CD1c-positive myeloid dendritic cell (primary cell): Measurements from ENCODE around the gene CPE.
"Not testable (repeated sequence)": the region's sequence is repeated elsewhere in the genome, so short reads cannot be mapped to it uniquely, and the experiment has no call there.

ENCODE experiments used
- DNase-seq: peaks from one replicate; pipeline ENCODE4 v3.0.0-alpha.2; 2016; ENCODE audit errors: extremely low spot score

The CPE gene

DNA sequence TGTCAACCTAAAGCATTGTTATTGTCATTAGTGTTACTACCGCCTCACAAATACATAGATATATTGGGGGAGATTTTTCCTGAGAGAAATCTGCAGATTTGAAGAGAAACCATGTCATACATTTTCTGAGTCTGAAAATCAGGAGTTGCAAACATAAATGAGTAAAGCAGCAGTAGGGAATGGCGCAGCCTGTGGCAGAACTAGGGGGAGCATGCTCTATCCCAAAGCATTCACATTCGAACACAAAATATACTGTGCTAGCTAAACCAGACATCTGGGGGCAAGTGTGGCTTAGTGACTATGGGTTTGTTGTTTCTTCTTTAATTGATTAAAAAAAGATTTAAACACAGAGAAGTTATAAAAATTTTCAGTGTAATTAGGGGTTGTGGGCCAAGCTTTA, 83.2 kb downstream of the CPE start:
- no peak for DNase-seq

DNA sequence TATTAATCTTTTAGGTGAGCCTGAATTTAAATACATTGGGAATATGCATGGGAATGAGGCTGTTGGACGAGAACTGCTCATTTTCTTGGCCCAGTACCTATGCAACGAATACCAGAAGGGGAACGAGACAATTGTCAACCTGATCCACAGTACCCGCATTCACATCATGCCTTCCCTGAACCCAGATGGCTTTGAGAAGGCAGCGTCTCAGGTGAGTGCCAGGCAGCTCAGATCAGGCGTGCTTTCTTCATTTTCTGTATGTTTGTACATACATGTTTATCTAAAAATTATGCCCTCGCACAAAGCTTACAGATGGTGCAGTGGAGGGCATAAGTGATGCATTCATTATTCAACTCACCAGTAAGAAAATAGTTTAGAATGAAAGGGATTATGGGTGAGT, 85.6 kb downstream of the CPE start:
- DNase-seq, result no peak

DNA sequence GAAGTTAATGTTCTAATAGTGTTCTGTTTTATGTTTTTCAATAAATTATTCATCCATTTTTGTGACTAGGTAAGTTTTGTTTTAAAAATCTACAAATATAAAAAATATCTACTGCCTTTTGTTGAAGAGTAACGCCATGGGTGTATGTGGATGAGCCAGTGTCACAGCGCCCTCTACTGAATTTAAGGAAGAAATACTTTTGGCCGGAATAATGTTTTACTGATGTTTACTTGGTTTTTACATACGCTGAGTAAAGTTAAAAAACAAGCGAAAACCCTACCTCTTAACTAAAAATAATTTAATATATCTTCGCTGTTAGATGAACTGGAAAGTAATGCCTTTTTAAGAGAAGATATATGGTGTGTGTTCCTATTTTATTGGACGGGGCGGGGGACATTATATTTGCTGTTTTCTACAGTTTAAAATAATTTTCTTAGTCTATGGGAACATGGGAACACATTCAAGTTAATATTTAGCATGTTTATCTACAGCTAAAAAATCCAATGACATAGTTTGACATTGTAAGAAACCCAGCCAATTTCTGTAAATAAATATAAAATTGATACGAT, 86.1 kb downstream of the CPE start:
- DNase-seq, result peak; percentile 67

DNA sequence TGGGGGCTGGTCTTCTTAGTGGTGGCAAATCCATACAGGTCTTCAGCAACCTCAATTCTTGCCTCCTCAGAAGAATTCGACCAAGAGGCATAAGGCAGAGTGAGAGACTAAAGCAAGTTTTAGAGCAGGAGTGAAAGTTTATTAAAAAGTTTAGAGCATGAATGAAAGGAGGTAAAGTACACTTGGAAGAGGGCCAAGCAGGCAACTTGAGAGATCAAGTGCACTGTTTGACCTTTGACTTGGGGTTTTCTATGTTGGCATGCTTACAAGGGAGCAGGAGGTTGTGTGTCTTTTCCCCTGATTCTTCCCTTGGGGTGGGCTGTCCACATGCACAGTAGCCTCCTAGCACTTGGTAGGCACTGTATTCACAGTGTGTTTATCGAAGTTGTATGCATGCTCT, 91.2 kb downstream of the CPE start:
- DNase-seq, result no peak

DNA sequence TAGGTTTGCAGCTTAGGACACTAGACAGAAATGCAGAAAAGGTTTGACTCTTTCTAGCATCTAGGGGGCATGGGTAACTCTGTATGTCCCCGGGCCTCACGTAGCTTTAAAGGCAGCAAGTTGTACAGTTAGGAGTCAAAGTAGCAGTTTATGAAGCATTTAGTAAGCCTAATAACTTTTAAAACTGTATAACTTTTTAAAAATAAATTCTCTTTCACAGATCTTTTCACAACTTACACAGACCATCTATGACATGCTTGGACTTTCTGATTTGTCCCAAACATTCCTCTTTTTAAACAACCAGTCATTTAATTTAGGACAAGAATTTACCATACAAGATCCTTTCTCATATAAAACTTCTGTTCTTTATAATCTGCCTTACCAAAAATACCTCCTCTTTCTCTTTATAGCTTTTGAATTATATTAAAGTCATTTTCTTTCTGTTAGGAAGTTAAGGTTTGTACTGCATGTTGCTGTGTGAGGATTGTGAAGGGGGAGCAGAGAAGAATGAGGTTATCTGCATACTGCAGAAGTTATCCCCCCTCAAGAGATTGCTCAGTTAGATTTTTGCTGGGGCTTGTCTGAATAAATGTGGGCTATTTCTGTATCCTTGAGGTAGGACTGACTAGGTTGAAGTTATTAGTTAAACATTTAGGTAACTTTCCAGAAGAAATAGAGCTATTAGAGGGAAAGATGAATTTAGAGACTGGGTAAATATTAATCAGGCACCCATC, 94.3 kb downstream of the CPE start:
- no peak for DNase-seq

DNA sequence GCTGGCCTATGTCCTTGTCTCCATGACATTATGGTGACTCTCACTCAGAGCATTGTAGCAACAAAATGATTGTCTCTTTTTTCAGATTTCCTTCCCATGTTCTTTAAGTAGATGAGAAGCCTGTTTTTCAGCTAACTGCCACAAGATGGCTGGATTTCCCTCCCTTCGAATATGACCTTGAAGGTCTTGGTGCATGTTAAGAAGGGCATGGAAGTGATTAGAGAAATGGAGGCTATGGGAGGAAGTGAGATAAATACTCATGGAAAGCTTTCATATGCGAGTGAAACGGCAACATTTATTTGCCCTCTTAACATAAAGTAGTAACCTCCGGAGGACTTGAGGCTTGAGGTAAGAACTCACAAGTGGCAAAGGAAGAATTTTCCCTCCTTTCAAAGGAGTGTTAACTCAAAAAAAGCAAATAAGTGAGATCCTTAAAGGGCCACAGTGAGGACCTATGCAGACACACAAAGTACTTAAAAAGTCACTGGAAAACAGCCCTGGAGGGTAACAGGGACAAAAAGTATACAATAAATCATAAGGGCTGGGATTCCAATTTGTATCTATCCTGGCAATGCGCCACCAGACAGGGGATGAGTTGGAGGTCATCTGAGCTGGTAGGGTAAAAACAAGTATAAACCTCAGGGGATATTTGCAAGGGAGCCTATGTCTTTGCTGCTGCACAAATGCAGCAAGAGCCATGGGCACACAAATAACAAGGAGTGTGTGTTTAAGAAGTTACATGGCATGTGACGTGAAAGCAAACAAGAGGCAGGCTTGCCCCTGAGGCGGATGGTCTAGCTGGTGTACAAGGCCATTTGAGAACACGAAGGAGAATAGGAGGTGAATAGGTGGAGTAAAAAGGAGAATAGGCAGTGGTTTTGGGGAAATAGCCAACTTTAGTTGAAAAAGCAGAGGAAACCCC, 96.2 kb downstream of the CPE start:
- DNase-seq, result no peak

DNA sequence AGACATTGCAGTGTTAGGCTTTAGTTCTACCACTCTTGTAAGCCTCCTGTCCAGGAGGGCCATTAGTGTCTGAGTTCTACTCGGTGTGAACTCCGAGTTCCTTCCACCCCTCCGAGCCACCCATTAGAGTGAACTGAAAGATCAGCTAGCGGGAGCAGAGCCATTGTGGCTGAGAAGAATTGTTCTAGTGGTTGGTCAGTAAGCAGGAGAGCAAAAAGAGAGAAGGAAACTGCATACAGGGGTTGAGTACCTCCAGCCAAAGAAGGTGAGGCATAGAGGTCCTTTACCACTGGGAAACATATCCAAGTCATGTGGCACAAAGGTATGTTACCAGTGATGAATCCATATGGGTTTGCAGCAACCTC, 96.9 kb downstream of the CPE start:
- no peak for DNase-seq

DNA sequence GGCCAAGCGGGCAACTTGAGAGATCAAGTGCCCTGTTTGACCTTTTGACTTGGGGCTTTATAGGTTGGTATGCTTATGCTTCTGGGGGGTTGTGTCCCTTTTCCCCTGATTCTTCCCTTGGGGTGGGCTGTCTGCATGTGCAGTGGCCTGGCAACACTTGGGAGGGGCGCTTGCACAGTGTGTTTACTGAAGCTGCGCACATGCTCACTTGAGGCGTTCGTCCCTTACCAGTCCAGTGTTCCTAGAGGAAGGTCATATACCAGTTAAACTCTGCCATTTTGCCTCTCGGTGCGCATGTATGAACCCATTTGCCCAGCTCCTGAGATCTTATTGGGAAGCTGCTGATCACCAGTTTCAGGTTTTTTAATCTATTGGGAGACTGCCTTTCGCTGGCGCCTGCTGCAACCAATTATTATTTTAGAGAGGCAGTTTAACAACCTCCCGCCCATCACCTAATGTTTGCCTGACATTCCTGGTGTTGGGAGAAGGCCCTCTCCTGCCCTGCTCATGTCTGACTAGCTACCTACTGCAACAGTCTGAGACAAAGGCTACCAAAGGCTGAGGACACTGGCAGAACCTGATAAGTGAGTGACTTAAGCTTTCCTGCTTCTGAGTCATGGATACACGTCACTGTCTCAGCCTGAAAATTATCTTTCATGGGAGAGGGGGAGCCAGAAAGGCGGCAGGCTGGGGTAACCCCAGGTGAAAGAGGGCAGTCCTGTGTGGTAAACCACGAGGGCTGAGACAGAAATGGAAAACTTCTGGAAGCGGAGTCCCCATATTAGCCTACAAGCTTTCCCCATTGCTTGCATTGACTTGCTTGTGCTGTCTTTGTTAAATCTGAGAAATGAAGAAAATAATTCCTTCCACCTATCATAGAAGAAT, 97.6 kb downstream of the CPE start:
- DNase-seq, result no peak

DNA sequence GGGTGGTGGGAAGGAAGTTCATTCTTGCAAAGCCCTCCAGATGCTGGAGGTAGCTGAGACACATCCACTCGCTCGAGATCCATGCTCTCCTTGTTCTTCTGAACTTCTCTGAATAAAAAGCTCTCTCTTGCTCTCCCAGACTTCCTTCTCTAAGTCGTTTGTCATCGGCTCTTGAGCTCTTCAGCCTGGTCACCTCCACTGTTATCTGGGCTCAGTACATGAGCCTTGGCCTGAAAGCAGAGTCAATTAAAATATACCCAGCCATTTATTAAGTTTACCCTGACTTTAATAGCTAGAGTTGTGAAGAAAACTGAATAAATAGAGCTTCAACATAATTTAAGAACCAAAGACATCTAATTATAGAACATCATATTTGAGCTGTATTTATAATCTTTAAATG, 99.0 kb downstream of the CPE start:
- DNase-seq, result no peak

DNA sequence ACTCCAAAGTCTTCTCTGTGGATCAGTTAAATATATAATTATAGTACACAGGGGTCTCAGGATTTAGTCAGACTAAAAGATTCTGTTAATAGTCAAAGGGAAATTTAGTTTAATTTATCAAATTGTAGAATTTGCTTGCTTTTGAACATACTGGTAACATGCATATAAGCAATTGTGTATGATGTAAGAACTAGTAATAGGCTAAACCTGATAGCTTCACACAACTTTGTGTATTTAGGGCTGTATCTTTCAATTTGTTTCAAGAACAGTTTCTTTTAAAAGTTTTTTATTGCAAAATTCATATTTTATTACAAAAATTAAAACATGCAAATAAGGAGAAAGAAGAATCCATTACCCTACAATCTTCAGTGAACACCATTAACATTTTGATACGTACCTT, 99.5 kb downstream of the CPE start:
- DNase-seq, result no peak

DNA sequence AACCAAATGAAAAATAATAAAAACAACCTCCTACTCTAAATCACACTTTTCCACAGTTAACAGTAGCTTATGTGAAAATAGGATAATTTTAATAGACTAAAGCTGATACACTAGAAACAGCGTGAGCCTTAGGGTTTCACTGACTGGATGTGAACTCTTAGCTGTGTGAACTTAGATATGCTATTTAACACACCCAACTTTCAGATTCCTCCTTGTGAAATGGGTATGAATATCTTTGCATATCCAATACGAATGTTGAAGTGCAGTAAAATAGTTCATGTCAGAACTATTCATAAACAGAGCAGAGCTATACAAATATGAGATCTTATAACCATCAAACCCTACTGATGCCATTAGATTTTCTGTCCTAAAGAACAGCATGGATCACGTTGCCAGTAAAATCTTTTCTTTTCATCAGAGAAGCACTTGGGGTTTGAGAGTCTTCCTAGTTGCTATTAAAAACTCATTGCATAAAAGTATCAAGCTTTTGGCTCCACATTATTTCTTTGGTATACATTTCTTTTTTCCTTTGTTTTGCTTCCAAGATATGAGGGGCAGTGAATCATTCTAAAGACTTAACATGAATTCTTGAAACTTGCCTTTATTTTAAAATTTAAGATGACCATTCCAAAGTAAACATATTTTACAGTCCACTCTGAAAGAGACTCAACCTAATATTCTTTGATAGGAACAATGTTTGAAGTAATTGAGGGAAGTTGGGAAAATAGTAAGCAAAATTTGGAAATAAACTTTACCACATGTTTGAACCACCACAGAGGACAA, 102.4 kb downstream of the CPE start:
- DNase-seq, result no peak

DNA sequence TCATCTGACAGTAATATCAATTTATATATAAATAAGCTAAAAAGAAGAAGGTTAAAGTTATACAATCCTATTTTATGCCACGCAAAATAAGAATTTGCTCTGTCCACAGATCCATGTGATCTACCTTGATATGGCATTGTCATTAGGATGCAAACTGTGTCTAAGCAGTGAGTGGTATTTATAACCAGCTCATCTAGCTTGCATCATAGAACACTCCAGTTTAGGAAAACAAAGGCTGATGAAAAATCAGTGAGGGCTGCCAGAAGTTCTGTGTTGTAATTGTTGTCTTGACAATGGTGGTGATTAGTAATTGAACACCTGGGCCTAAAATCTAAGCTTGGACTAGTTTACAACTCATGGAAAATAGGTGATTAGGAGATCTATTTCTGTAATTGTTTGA, 111.0 kb downstream of the CPE start:
- no peak for DNase-seq

DNA sequence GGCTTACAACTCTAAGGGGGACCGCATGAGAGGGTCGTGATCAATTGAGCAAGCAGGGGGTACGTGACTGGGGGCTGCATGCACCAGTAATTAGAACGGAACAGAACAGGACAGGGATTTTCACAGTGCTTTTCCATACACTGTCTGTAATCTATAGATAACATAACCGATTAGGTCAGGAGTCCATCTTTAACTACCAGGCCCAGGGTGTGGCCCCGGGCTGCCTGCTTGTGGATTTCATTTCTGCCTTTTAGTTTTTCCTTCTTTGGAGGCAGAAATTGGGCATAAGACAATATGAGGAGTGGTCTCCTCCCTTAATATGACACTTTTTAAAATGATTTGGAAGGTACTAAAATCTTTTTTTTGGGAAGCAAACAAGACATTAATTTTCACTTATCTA, 113.8 kb downstream of the CPE start:
- not testable (repeated sequence) for DNase-seq

DNA sequence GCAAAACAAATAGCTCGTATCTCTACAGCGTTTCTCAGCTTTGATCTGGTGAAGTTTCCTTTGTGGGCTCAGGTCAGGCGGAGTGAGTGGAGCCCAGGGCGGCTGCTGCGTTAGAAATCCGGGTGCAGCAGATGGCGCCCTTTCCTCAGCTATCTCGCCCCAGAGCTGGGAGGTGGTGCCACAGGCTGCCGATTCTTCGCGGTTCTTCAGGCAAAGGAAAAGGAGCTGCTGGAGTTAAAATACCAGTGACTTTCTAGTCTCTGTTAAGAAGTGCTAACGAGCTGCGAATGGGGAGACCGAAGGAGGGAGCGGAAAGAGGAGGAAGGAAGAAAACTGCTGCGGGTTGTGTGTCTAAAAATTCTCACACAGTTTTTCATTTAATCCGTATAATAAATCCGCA, 114.6 kb downstream of the CPE start:
- DNase-seq, result peak; percentile 44

DNA sequence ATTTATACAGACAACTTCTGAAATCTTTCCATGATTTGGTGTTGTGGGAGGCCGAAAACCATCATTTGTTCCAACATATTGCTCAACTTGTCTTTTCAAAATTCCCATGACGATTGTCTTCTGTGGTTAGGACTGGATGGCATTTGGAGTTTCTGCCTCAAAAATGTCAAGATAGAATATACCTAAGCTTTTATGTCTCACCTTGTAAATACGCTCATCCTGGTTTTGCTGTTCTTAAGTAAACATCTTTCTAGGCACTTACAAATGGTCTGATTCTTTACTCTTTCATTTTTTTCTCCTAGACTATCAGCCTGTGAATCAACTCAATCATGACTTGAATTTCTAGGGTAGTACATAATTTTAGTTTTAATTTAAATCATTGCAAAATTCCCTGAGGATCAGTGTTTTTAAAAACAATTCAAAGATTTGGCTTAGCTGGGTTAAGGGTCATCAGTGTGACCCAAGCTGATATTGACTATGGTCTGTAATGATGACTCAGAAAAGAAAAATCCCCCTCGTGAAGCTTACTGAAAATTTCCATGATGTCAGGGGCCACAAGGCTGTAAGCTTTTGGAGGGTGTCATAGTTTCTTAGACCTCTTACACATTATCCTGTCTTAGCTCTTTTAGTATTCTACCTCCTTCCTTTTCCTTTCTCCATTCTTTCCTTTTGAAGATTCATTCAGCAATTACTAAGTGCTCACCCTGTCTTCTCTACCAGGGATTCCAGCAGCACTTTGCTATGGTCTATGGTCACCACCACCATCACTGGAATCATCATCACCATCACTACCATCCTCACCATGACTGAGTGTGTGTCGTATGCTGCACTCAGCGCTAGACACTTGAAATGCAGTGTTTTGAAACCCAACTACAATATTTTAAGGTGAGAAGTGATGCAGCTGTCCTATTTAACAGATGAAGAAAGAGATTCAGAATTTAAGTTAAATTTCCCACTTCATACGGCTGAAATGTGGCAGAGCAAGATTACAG, 124.4 kb downstream of the CPE start:
- DNase-seq, result no peak

DNA sequence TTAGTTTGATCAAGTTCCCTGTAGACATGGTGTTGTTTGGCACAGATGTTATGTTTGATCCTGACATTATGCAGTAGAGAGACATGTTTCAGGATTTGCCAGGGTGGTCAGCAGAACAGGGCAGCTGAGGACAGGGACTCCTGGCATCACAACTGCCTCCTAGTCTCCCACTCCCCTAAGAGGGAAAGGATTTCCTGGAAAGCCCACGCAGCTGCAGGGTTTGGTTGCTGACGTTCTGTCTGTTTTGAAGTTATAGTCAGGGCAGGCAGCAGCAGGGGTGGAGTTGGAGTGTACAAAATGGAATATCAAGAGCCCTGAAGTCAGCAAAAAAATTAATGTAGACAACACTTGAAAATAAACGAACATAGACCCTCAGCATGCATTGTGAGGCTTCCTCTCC, 125.4 kb downstream of the CPE start:
- no peak for DNase-seq

DNA sequence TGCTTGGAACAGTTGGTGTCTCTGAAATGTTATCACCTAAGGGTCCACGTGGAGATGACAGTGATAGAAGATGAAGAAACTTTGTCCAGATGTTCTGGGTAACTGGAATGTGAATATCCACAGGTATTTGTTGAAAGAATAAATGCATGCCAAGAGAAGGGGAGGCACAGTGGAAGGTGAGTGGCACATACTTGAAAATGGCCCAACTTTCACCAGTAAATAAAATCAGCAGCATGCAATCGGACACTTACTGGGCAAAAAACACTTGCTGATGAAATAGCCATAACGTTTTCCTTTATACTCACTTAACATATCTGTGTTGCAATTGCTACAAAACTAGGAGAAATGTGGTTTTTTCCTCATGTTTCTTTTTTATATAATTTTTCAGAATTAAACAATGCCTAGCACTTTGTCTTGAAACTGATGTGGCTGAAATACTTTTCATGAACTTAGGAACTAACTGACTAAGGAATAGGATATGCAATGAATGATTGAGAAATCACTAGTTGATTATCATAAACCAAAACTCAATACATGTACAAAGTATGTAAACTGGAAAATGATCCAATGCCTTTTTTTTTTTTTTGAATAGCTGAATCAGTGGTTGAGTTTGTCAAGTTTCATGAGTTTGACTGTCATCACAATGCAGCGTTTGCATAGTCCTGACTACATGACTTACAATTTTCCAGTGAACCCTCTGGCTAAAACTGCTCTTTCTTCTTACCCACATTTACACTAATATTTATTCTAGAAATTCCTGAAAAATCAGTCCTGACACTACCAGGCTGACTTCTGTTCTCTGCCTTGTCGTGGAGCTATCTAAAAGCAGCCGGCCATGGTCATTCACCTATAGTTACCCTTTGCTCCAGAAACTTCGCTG, 127.4 kb downstream of the CPE start:
- no peak for DNase-seq

DNA sequence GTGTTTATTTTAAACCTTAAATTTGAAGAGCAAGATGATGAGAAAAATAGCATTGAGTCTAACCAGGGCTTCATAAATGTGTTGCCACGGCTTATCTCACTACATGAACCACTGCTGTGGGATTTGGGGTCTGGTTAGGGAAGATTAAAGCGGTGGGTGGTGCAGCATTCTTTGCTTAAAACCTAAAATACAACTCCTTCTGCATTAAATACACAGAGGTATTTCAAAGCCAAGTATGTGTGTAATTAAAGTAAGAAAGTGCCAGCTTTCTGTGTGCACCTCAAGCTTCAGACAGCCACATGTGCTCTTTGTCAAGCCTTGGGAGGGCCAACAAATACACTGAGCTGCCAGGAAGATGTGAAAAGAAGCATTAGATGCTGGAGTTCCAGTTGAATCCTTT, 128.0 kb downstream of the CPE start:
- DNase-seq, result no peak

DNA sequence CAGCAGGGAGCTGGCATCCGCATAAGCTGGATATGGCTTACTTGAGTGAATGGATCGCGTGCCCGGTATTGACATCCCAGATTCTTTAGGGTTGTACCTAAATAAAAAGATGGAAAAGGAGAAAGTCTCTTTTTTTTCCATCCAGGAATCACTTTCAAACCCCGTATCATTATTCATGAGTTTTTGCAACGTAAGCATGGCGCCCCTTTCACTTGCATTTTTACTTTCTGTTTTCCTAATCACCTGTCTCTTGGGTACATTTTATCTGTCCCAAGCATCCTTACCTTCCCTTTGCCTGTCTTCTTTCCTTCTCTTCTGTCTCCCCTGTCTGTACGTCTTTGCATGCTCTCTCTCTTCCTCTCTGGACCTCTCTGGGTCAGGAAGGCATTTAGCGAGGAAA, 128.6 kb downstream of the CPE start:
- DNase-seq, result no peak
